SK-N-SH treated with all-trans-retinoic acid at 6 μM for 48 hours (cell line): Measurements from ENCODE around the gene BCKDHA.

Experiments
- BACH2 ChIP-seq: fragments of 250-450 bp; sonication (Bioruptor Pico); IDR thresholded peaks from 2 replicates; pipeline ENCODE4 v1.9.0; 2021; ENCODE audit warnings: mild to moderate bottlenecking, borderline replicate concordance
- CREB5 ChIP-seq: fragments of 250-450 bp; sonication (Bioruptor Pico); IDR thresholded peaks from 2 replicates; pipeline ENCODE4 v1.5.1; 2020; ENCODE audit warnings: low read depth, mild to moderate bottlenecking, moderate library complexity
- CSRNP3 ChIP-seq: fragments of 250-450 bp; sonication (Bioruptor Pico); IDR thresholded peaks from 2 replicates; pipeline ENCODE4 v1.5.1; 2021; ENCODE audit warnings: mild to moderate bottlenecking, moderate library complexity
- GLIS3 ChIP-seq: fragments of 250-450 bp; sonication (Bioruptor Pico); IDR thresholded peaks from 2 replicates; pipeline ENCODE4 v1.5.0; 2020; ENCODE audit warnings: mild to moderate bottlenecking, moderate library complexity
- OSR1 ChIP-seq: fragments of 250-450 bp; sonication (Bioruptor Pico); IDR thresholded peaks from 2 replicates; pipeline ENCODE4 v1.8.0; 2022; ENCODE audit warnings: moderate library complexity, mild to moderate bottlenecking, inconsistent platforms
- PATZ1 ChIP-seq: fragments of 250-450 bp; sonication (Bioruptor Pico); IDR thresholded peaks from 2 replicates; pipeline ENCODE4 v1.8.0; 2020; ENCODE audit warnings: mild to moderate bottlenecking, moderate library complexity, borderline replicate concordance
- PPARA ChIP-seq: fragments of 250-450 bp; sonication (Bioruptor Pico); IDR thresholded peaks from 2 replicates; pipeline ENCODE4 v1.5.0; 2020; ENCODE audit warnings: mild to moderate bottlenecking, borderline replicate concordance
- RARB ChIP-seq: fragments of 250-450 bp; sonication (Bioruptor Pico); IDR thresholded peaks from 2 replicates; pipeline ENCODE4 v1.8.0; 2021; ENCODE audit warnings: mild to moderate bottlenecking, moderate library complexity
- SNAI2 ChIP-seq: fragments of 250-450 bp; sonication (Bioruptor Pico); IDR thresholded peaks from 2 replicates; pipeline ENCODE4 v1.5.0; 2020; ENCODE audit warnings: mild to moderate bottlenecking, moderate library complexity
- TOX ChIP-seq: fragments of 250-450 bp; sonication (Bioruptor Pico); IDR thresholded peaks from 2 replicates; pipeline ENCODE4 v1.8.0; 2021; ENCODE audit warnings: mild to moderate bottlenecking, moderate library complexity, borderline replicate concordance
- ZFP3 ChIP-seq: fragments of 250-450 bp; sonication (Bioruptor Pico); IDR thresholded peaks from 2 replicates; pipeline ENCODE4 v1.5.0; 2020; ENCODE audit warnings: mild to moderate bottlenecking, moderate library complexity
- ZFP30 ChIP-seq: fragments of 450-650 bp; formaldehyde crosslinking; IDR thresholded peaks from 2 replicates; pipeline ENCODE4 v1.5.0; 2022; ENCODE audit warnings: mild to moderate bottlenecking, moderate library complexity
- ZNF8 ChIP-seq: fragments of 450-650 bp; formaldehyde crosslinking; IDR thresholded peaks from 2 replicates; pipeline ENCODE4 v1.5.0; 2020; ENCODE audit warnings: mild to moderate bottlenecking, moderate library complexity
- TF ChIP-seq, protein P1 (sequence below): fragments of 250-450 bp; sonication (Bioruptor Pico); IDR thresholded peaks from 2 replicates; pipeline ENCODE4 v1.8.0; 2021; ENCODE audit warnings: low read depth, mild to moderate bottlenecking, moderate library complexity, borderline replicate concordance

GRCh38 chr19:41377977-41378709 is 19.5 kb upstream of the BCKDHA start:
- TF ChIP-seq PPARA (CRISPR knock-in tag): no peak
- TF ChIP-seq, protein P1, sequence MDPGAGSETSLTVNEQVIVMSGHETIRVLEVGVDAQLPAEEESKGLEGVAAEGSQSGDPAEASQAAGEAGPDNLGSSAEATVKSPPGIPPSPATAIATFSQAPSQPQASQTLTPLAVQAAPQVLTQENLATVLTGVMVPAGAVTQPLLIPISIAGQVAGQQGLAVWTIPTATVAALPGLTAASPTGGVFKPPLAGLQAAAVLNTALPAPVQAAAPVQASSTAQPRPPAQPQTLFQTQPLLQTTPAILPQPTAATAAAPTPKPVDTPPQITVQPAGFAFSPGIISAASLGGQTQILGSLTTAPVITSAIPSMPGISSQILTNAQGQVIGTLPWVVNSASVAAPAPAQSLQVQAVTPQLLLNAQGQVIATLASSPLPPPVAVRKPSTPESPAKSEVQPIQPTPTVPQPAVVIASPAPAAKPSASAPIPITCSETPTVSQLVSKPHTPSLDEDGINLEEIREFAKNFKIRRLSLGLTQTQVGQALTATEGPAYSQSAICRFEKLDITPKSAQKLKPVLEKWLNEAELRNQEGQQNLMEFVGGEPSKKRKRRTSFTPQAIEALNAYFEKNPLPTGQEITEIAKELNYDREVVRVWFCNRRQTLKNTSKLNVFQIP (CRISPR knock-in tag): no peak
- no peak for TF ChIP-seq SNAI2 (CRISPR knock-in tag)
- TF ChIP-seq PATZ1 (CRISPR knock-in tag): no peak
- TF ChIP-seq BACH2 (CRISPR knock-in tag): no peak
- TF ChIP-seq GLIS3 (CRISPR knock-in tag): no peak
- no peak for TF ChIP-seq RARB (CRISPR knock-in tag)
- TF ChIP-seq OSR1 (CRISPR knock-in tag): no peak
- no peak for TF ChIP-seq ZNF8
- TF ChIP-seq CSRNP3 (CRISPR knock-in tag): no peak
- TF ChIP-seq ZFP30 (CRISPR knock-in tag): no peak
- TF ChIP-seq ZFP3 (CRISPR knock-in tag): no peak
- no peak for TF ChIP-seq CREB5 (CRISPR knock-in tag)
- TF ChIP-seq TOX (CRISPR knock-in tag): no peak
